ENCODE measurements around the gene TPST2. TPM values are rescaled to one million over a fixed set of nuclear protein-coding genes. Genes with fewer than 3 reads are reported as not detected.
A peak's percentile ranks its signal among the peaks of the same experiment; 100 is the strongest.

Gene TPST2
- total RNA-seq, 1 experiment from 2014 or later: 17.3 TPM

- no peak for DNase-seq (ENCODE audit: low read depth)
- in situ Hi-C loops (cut with HindIII; ENCODE audit: low pct_unique_long_range_greater_than_20kb, low sequenced_read_pairs): no loop called here
Measured at GRCh38 chr22:26522592-26522991, 67.3 kb downstream of the TPST2 start.

- no peak for DNase-seq (ENCODE audit: low read depth)
- in situ Hi-C loops (cut with HindIII; ENCODE audit: low pct_unique_long_range_greater_than_20kb, low sequenced_read_pairs): no loop called here
Measured at GRCh38 chr22:26522012-26522411, 67.9 kb downstream of the TPST2 start.

GRCh38 chr22:26517429-26517828 lies 72.5 kb downstream of the TPST2 start:
- in situ Hi-C loops (cut with HindIII; ENCODE audit: low pct_unique_long_range_greater_than_20kb, low sequenced_read_pairs): no loop called here
- no peak for DNase-seq (ENCODE audit: low read depth)

DNA sequence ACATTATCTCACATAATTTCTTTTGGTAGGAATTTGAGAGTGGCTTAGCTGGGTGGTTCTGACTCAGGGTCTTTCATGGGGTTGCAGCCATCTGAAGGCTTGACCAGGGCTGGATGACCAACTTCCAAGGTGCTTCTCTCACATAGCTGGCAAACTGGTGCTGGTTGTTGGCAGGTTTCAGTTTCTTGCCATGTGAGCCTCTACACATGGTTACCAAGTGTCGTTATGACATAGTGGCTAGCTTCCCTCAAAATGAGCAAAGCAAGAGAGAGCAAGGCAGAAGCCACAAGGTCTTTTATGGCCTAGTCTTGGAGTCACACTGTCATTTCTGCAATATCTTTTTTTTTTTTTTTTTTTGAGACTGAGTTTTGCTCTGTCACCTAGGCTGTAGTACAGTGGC lies 73.4 kb downstream of the TPST2 start:
- in situ Hi-C loops (cut with HindIII; ENCODE audit: low pct_unique_long_range_greater_than_20kb, low sequenced_read_pairs): no loop called here
- no peak for DNase-seq (ENCODE audit: low read depth)

DNA sequence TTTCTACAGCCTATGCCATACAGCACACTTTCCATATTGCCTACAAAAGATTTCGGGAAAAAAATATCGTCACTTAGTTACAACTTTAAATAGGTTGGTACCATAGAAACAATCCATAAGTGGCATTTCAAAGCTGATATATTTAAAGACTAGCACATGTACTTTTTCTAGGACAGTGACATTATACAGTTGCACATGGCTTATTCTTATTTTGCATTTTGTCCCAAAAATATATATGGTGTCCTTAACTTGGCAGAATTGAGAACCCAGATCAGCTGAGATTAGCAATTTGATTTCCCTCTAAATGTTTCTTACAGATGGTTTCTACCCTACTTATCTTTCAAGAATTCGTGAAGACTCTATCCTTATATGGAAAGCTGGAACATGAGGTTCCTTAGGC lies 74.0 kb downstream of the TPST2 start:
- in situ Hi-C loops (cut with HindIII; ENCODE audit: low pct_unique_long_range_greater_than_20kb, low sequenced_read_pairs): no loop called here

GRCh38 chr22:26514419-26515161 lies 75.3 kb downstream of the TPST2 start:
- in situ Hi-C loops (cut with HindIII; ENCODE audit: low pct_unique_long_range_greater_than_20kb, low sequenced_read_pairs): no loop called here
- DNase-seq (ENCODE audit: low read depth): no peak

More for the DNA sequence above, 74.0 kb downstream of the TPST2 start:
- no peak for DNase-seq (ENCODE audit: low read depth)

DNA sequence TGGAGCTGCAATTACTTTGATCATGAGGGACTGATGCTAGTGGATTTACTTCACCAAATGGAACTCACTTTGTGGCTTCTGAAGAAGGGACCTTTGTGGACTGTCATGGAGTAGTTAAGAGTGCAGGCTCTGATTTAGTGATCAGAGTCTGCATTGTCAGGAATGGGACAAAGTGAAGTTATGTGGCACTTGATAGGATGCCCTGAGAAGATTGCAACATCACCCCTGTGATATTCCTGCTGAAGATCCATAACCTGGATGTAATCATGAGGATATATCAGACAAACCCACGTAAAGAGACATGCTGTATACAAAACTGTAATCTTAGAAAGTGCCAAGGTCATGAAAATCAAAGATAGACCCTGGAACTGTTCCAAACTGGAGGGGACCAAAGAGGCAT lies 76.1 kb downstream of the TPST2 start:
- DNase-seq (ENCODE audit: low read depth): no peak
- in situ Hi-C loops (cut with HindIII; ENCODE audit: low pct_unique_long_range_greater_than_20kb, low sequenced_read_pairs): no loop called here

- in situ Hi-C loops (cut with HindIII; ENCODE audit: low pct_unique_long_range_greater_than_20kb, low sequenced_read_pairs): no loop called here
- peak; percentile 76 for DNase-seq (ENCODE audit: low read depth)
Measured at GRCh38 chr22:26512149-26512793, 77.7 kb downstream of the TPST2 start, which contains the start of gene TFIP11. TFIP11 (minus strand) TSS chr22:26512473; CDS start chr22:26510272, 2,201 bp downstream.

- in situ Hi-C loops (cut with HindIII; ENCODE audit: low pct_unique_long_range_greater_than_20kb, low sequenced_read_pairs): no loop called here
- no peak for DNase-seq (ENCODE audit: low read depth)
Measured at GRCh38 chr22:26508148-26508547, 81.8 kb downstream of the TPST2 start.

DNA sequence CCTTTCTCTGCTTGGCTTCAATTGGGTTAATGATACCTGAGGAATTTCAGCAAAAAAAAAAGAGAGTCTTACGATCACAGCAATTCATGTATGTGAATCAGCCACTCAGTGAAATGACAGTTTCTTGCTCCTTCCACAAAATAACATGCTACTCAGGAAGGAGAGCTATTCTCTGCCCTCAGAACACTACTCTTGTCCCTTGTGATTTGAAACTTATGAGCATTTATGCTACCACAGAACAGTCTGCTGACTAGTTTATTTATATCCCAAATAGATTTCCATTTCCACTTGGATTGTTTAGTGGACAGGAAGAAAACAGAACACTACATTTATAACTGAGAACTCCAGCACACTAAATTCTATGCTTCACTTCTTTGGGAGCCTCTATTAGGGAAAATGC lies 86.2 kb downstream of the TPST2 start:
- DNase-seq (ENCODE audit: low read depth): no peak
- in situ Hi-C loops (cut with HindIII; ENCODE audit: low pct_unique_long_range_greater_than_20kb, low sequenced_read_pairs): no loop called here

- no peak for DNase-seq (ENCODE audit: low read depth)
- in situ Hi-C loops (cut with HindIII; ENCODE audit: low pct_unique_long_range_greater_than_20kb, low sequenced_read_pairs): no loop called here
Measured at GRCh38 chr22:26502688-26503561, 87.0 kb downstream of the TPST2 start.

DNA sequence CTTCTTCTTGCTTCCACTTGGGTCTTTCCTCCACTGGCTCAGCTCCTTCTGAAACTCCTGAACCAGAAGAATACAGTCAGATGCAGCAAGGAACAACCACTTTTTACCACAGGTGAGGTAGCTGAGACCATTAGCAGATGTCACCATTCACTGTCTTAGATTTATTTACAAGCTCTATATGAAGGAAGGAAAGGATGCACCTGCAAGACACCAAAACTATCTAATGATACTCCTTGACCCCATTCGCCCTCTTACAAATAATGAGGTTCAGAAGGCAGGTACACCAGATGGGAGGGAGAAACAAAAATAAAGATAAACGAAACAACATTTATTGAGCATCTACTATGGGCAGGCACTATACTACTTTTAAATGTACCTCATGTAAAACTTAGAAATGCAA lies 87.9 kb downstream of the TPST2 start:
- in situ Hi-C loops (cut with HindIII; ENCODE audit: low pct_unique_long_range_greater_than_20kb, low sequenced_read_pairs): no loop called here
- DNase-seq (ENCODE audit: low read depth): no peak

DNA sequence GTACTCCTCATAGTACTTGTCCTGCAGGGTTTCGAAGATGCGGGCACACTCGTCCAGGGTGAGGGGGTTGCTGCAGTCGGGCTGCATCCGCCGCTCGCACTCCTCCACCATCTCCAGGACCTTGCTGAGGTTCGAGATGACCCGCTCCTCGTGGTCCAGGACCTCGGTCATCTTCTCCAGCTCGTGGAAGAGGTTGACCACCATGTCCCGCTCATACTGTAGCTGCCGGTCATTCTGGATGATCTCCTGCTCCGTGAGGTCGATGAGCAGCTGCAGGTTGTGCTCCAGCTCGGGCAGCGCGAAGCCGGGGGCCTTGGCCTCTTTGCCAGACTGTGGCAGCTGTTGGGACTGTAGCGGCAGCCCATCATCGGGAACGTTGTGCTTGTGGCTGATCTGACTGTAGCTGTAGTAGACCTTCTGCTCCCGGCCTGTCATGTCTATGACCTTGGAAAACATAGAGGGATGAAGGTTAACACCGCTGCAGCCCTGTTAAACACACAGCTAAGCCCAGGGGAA lies 90.7 kb downstream of the TPST2 start:
- in situ Hi-C loops (cut with HindIII; ENCODE audit: low pct_unique_long_range_greater_than_20kb, low sequenced_read_pairs): no loop called here
- DNase-seq (ENCODE audit: low read depth): no peak

GRCh38 chr22:26496456-26496855 lies 93.5 kb downstream of the TPST2 start:
- no peak for DNase-seq (ENCODE audit: low read depth)
- in situ Hi-C loops (cut with HindIII; ENCODE audit: low pct_unique_long_range_greater_than_20kb, low sequenced_read_pairs): no loop called here

- peak; percentile 52 for DNase-seq (ENCODE audit: low read depth)
- in situ Hi-C loops (cut with HindIII; ENCODE audit: low pct_unique_long_range_greater_than_20kb, low sequenced_read_pairs): no loop called here
Measured at GRCh38 chr22:26494506-26494905, 95.4 kb downstream of the TPST2 start.

DNA sequence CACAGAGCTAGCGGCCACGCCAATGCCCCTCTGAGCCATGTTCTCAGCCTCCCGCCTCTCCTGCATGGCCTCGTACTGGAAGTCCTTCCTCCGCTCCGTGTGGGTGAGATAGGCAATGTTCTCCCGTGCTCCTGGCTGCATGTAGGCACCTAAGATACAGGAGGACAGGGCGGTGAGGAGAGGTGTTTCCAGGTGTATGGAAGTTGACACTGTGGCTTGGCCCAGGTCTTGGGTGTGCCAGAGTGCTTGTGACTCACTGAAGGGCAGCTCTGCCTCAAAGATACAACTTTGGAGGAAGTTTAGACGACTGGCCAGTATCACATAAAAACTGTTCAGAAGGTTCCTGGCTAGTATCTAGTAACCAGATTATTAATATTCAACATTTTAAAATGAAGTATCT lies 97.7 kb downstream of the TPST2 start:
- no peak for DNase-seq (ENCODE audit: low read depth)
- in situ Hi-C loops (cut with HindIII; ENCODE audit: low pct_unique_long_range_greater_than_20kb, low sequenced_read_pairs): no loop called here

GRCh38 chr22:26489447-26490036 lies 100.4 kb downstream of the TPST2 start:
- in situ Hi-C loops (cut with HindIII; ENCODE audit: low pct_unique_long_range_greater_than_20kb, low sequenced_read_pairs): no loop called here
- DNase-seq (ENCODE audit: low read depth): no peak

GRCh38 chr22:26487996-26488395 lies 101.9 kb downstream of the TPST2 start:
- DNase-seq (ENCODE audit: low read depth): no peak
- in situ Hi-C loops (cut with HindIII; ENCODE audit: low pct_unique_long_range_greater_than_20kb, low sequenced_read_pairs): no loop called here

Data from Caki2 (cell line).